GM12872 (cell line): ENCODE data around the gene C5orf58.

Experiments
- TF ChIP-seq, protein P1 (sequence below): IDR thresholded peaks from 3 replicates; pipeline ENCODE4 v1.5.1; 2011; ENCODE audit warnings: low read depth, mild to moderate bottlenecking, low read length, moderate library complexity; ENCODE audit not compliant: insufficient read depth

Gene C5orf58

DNA sequence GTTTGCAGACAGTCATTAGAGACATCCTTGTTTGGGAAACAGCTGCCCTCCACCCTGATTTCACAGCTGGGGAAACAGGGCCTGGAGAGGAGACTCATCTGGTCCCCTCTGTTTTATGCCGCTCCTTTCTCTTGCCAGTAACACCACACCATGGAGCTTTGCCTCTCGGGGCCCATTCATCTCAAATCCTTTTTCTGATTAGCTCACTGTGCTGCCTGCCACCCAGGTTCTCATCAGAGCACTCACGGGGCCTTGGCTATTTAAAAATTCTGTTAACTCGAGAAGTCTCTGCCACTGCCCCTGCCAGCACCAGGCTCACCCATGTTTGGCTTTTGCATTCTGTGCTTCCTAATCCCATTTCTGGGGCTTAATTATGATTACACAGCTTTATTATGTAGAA lies 36.8 kb upstream of the C5orf58 start:
- TF ChIP-seq, protein P1, sequence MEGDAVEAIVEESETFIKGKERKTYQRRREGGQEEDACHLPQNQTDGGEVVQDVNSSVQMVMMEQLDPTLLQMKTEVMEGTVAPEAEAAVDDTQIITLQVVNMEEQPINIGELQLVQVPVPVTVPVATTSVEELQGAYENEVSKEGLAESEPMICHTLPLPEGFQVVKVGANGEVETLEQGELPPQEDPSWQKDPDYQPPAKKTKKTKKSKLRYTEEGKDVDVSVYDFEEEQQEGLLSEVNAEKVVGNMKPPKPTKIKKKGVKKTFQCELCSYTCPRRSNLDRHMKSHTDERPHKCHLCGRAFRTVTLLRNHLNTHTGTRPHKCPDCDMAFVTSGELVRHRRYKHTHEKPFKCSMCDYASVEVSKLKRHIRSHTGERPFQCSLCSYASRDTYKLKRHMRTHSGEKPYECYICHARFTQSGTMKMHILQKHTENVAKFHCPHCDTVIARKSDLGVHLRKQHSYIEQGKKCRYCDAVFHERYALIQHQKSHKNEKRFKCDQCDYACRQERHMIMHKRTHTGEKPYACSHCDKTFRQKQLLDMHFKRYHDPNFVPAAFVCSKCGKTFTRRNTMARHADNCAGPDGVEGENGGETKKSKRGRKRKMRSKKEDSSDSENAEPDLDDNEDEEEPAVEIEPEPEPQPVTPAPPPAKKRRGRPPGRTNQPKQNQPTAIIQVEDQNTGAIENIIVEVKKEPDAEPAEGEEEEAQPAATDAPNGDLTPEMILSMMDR: no peak

DNA sequence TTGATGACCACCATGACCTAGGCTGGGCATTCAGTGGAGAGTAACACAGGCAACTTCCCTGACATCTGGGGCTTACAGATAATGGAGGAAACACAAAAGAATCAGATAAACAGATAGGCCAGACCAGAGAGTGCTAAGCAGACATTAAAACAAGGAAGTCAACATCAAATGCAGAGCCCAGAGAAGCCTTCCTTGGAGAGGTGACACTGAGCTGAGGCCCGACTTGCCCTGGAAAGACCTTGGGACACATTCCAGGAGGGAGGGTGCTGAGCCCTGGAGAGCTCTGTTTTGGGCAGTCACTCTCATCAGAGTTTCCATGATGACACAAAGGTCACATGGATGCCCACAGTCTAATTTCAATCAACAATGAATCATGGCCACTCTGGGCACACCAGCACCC lies 31.9 kb upstream of the C5orf58 start:
- TF ChIP-seq, protein P1: no peak

DNA sequence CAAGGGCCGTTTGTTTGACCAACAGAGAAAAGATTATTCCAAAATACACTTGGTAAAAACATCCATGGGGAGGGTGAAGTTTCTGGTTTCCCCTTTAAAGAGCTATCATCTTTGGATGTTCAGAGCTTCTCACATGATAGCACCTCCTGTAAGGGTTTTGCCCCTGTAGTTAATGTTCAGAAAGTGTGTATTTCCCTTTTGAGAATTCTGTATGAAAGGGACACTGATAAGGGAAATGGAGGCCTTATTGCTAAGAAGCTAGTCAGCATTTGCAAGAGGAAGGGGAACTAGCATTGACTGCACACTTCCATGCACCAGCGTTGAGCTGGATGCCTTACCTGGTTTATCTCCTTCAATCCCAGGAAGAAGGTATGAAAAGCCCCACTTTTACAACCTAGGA lies 31.5 kb upstream of the C5orf58 start:
- TF ChIP-seq, protein P1: no peak

DNA sequence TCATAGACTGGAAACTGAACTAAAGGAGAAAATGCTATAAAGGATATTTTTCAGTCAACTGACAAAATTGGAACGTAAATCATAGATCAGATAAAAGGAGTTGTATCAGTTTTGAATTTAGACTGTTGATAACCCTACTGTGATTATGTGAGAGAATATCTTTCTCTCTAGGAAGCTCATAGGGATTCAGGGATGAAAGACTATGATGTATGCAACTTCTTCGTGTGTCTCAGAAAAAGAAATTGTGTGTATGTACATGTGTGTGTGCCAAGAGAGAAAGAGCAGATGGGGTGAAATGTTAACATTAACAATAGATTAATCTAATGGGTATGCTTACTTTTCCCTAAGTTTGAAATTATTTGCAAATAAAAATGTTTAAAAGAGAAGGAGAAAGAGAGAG lies 30.7 kb upstream of the C5orf58 start:
- TF ChIP-seq, protein P1: no peak

DNA sequence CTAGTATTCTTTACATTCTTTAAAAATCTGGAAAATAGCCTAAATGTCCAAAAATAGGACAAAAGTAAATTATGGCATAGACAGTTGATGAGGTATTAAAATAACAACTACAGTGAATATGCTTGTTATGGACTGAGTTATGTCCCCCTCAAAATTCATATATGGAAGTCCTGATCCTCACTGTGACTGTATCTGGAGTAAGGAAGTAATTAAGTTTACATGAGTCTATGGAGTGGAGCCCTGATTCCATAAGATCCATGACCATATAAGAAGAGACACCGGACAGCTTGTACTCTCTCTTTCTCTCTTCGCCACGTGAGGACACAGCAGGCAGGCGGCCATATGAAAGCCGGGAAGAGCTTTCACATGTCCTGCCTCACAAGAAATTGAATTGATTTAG lies 28.6 kb upstream of the C5orf58 start:
- TF ChIP-seq, protein P1: no peak

DNA sequence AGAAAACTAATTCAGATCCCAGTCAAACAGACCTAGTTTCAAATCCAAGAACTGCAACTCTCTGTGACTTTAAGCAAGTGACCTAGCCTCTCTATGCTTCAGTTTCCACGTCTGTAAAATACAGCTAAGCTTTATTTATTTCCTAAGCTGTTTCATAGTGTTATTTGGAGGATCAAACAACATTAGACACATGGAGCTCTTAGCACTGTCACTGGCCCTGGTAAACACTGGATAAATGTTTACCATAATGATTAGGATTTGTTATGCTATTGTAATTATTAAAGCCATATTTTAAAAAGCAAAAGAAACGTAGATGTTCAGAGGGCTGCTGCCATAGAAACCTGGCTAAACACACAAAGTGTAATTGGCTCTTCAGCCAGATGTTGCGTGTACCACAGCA lies 26.6 kb upstream of the C5orf58 start:
- TF ChIP-seq, protein P1: no peak

DNA sequence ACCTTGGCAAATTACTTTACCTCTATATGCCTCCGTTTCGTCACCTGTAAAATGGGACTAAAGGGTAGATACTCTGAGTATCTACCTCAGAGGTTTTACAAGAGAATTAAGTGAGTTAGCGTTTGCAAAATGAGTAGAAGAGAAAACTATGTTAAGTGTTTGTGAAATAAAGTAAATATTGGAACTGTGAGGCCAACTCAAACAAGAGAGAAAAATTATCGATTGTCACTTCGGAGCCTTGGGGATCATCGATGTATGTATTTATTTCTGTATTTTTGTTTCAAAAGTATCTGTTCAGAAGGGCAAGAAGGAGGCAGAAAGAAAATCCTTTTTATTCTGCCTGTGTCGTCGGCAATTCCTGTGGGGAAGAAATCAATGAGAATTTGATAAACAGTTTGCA lies 25.8 kb upstream of the C5orf58 start:
- TF ChIP-seq, protein P1: no peak
